ENCODE results near the gene TNFRSF11A.
A peak's percentile ranks its signal among the peaks of the same experiment; 100 is the strongest.

Gene TNFRSF11A

DNA sequence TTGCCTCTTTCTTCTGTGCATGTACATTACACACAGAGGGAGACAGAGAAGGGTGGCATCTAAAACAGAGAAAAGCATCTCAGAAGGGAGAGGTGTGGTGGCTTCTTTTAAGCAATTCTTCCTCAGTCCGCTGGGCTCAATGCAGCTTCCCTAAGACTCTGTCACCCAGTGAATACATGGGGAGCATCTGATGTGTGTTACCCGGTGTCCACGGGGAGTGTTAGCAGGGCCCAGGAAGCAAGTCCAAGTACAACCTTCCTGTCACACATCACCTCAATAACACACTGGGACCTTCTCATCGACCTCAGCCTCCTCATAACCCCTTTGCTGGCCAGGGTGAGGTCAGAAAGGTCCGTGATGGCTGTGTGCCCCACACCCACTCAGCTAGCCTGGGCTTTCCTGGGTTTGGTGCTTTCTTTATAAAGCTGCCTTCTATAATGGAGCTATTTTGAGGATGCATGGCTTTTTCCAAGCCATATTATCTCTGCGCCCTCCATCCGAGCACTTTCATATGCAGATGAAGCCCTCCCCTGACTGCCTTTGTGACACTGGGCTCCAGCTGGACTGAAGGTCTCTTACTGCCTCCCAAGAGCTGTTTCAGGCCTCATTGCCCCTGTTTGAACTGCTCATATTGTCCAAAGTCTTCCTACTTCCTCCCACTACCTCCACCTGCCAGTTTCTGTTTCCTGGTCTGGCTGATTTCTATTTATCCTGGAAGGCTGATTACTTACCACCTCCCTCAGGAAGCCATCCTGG is 21.4 kb downstream of the TNFRSF11A start:
- no peak for DNase-seq

DNA sequence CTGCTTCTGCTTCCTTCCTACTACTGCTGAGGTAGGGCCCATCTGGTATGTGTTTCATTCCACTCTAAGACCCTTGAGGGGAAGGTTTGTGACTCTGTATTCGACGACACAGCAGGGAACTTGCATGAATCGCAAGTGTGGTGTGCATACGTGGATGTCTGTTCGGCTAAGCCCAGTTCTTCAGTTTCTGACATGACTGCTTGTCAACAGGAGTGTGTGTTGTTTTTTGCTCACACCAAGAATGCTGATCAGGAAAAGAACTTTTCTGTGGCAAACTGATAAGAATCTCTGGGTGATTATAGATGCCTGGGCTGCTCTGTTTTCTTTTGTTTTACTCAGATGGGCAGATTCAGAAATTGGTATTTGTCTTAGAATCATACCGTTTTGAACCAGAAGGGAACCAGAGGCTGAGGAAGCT is 22.0 kb downstream of the TNFRSF11A start:
- DNase-seq = no peak

DNA sequence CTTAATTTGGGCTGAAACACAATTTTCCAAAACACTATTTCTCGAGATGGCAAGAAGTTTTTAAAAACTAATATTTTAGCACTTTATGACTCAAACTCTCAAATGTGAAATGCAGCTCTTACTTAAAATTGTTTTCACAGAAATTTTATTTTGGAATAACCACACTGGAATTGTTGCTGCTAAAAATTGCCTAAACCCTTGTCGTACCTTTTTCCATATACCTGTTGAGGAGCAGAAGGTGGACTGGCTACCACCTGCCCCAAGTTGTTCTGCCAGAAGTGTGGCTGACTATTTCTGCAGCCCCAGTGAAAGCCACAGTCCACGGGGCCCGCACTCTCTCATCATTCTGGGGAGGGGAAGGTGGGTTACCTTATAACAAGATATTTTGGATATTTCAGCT is 23.4 kb downstream of the TNFRSF11A start:
- no peak for DNase-seq

DNA sequence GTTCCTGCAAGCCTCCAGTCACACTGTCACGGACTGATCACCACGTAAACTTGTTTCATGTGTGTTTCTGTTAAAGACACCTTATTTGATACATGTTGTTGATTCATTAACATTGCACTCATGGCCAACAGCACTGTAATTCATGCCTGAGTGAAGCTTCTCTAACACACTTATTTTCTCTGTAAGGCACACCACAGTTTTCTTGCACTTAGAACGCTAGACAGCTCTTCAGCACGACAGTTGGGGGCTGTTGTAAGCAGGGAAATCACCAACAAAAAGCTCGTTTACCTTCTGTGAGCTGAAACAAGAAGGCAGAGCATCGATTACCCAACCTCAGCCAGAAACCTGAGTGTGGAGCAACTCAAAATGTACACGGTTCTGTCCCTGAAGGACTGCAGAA is 28.1 kb downstream of the TNFRSF11A start:
- DNase-seq = no peak

DNA sequence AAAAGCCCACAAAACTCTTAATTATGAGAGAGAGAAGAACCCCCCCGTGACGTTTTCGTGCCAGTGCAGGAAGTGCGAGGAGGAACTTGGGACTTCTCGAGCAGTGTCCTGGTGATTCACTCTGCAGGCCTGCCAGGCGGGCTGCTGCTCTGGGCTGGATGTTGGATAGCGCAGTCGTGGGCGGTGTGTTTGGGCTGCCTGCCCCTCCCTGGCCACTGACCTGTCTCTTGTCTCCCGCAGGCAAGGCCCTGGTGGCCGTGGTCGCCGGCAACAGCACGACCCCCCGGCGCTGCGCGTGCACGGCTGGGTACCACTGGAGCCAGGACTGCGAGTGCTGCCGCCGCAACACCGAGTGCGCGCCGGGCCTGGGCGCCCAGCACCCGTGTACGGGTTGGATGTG is 29.0 kb downstream of the TNFRSF11A start:
- no peak for DNase-seq

DNA sequence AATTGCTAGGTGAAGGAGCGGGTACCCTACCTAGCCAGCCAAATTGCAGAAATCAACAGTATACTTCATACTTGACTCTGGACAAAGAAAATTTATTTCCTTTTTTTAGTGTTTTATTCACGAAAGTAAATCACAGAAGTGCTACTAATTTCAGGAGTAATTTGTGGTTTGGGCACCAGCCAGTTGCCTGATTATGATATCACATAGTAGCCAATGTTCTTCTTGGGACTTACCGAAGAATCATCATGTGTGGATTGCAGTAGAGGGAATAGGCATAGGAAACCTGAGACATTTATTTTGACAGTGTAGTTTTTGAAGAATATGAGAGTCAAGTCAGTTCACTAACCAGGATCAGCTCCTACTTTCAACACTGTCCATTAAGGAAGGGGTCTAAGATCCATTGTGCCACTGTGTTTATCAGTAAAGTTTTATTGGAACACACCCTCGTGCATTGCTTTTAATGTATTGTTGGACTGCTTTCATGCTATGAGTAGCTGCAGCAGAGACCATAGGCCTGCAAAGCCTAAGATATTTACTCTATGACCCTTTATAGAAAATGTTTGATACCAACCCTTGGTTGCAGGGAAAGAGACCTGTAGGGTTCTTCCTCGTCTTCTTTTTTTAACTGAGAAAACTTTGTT is 32.1 kb downstream of the TNFRSF11A start:
- no peak for DNase-seq

DNA sequence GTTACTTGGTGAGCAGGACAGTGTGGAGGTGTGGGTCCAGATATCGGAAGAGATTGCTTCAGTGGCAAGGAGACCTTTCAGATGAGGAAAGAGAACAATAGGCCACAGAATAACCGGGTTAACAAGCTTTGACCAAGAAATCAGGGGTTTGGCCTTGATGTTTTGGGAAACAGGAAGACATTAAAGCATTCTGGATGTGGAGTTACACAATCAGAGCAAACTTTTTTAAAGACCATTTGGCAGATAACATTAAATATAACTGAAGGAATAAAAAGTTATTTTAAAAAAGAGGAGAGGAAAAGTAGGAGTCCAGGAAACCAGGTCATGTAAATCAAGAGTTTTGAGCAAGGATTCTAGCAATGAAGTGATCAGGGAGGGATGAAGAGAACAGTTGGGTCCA is 35.7 kb downstream of the TNFRSF11A start:
- no peak for DNase-seq

DNA sequence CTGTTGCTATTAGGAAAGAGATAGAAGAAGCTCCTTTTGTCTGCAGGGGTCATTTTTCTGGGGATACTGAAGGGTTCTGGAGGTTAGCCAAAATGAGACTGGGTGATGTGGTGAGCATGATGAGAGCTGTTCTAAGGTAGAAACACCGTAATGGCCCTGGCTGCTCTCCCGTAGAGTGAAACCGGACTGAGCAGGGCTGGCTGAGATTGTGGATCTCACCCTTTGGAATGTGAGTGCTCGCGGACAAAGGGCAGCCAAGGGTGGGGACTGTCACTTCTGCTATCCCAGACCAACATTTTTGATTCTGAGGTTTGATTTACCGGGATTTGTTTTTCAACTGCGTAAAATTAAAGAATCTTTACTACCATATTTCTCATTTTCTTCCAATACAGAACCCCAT is 36.2 kb downstream of the TNFRSF11A start:
- no peak for DNase-seq

DNA sequence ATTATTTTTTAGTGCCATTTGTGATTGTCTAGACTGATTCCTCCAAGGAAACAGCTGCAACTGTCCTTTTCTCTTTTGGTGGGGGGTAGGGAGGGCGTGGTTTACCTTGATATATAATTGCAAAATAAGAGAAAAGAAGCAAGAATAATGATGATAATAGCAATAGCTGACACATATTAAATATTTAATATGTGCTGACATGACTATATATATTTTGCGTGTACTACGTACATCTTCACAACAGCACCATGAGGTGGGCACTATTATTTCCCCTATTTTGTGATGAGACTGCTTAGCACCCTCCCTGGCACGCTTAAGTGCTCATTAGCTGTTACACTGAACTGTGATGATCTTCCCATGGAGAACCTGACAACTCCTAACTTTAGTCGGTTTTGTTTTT is 39.4 kb downstream of the TNFRSF11A start:
- DNase-seq = no peak

DNA sequence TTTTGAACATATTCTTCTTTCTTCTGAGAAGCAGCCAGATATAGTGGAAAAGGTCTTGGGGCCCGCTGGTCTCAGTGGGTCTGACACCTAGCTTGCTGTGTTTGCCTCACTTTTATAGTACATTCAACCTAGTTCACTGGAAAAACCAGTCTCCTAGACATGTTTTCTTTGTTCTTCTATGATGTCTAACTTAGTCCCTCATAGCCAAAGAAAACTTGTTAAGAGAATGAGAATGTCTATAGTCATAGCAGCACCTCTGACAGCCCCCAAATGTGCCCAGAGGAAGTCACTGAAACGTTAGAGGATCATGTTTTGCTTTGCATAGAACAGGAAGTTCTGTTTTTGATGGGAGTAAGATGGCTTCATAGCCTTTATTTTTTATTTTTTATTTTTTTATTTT is 40.3 kb downstream of the TNFRSF11A start:
- no peak for DNase-seq

DNA sequence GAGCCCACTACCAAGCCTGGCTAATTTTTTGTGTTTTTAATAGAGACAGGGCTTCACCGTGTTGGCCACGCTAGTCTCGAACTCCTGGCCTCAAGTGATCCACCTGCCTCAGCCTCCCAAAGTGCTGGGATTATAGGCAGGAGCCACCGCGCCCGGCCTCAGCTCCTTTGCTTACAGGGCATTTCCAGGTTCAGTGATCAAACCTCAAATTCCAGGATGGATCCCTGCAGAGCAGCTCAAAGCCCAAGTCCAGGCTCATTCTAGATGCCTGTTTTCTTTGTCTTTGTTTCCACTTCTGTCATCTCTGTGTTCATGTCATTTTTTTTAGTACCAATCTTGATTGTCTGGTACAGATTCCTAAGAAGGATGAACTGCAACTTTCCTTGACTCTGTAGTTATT is 41.9 kb downstream of the TNFRSF11A start:
- DNase-seq = no peak

DNA sequence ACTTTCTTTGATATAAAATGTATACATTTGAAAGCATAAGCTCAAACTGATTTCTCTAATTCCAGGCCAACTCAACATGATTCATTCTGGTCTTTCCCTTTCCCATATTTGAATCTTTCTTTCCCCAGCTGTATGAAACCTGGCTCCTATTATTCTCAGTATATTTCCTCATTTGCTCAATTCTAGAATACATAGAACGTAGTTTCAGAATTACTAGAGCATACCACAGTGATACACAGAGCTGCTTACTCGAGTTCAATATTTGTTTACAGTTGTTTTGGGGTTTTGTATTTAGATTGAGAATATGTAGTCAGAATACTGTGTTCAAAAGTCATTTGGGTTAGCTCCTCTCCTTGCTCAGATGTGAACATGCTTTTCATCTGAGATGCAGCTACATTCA is 43.0 kb downstream of the TNFRSF11A start:
- no peak for DNase-seq

DNA sequence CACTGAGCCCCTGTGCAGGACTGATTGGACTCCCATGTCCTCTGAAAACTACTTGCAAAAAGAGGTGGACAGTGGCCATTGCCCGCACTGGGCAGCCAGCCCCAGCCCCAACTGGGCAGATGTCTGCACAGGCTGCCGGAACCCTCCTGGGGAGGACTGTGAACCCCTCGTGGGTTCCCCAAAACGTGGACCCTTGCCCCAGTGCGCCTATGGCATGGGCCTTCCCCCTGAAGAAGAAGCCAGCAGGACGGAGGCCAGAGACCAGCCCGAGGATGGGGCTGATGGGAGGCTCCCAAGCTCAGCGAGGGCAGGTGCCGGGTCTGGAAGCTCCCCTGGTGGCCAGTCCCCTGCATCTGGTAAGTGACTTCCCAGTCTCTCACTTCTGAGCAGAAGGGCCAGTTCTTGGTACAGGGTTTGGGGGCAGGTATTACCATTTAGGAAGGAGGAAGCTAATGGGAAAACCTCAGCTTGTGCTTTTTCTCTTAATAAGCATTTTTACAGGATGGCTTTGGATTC is 44.1 kb downstream of the TNFRSF11A start:
- DNase-seq = no peak

DNA sequence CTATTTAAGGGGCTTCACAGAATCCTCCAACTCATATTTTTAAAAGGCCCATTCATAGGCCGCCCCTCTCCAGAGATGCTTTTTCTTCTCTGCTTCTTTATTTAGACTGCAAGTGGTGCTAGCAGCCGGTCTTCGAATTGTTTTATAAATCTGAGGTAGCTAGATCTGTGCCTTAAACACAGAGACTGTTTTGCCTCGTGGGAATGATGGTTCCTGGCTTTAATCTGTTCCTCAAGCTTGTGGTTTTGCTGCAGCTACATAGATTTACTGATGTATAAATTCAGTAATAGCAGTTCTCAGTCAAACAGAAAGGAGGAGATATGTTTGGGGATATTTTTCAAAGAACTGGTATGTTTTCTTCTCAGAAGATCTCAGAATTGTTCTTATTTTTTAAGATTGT is 45.3 kb downstream of the TNFRSF11A start:
- no peak for DNase-seq

DNA sequence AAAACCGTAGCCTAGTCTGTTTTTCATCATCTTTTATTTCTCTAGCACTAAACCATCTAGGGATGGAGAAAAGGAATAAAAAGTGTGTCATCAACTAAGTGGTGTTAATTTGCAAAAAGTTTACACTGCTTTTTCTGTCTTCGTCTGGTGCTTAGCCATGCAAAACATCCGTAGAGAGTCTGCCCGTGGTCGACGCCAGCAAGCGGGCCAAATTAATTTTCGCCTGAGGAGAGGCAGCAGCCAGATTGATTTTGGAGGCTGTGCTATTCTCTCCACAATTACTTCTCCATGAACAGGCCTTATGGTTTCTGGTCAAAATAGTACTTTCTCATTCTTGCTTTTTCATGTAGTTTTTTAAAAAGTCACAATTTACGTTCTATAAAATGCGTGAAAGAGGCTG is 46.3 kb downstream of the TNFRSF11A start:
- no peak for DNase-seq

DNA sequence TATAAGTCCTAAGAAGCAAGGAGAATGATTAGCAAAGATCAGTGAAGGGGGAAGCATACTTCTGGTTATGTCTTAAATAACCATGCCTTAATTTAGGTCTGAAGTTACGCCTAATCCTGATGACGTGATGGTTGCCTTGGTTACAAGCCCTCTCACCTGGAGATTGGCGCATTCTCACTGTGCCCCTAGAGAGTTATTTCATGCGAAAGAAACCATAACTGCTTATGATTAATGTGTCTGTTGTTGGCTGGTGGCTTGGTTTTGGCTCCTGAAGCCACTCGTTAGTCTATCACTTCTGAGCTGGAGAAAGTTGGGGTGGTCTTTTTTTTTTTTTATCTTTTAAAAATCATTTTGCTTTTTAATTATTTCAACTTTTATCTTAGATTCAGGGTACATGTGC is 47.0 kb downstream of the TNFRSF11A start:
- peak; percentile 48 for DNase-seq

DNA sequence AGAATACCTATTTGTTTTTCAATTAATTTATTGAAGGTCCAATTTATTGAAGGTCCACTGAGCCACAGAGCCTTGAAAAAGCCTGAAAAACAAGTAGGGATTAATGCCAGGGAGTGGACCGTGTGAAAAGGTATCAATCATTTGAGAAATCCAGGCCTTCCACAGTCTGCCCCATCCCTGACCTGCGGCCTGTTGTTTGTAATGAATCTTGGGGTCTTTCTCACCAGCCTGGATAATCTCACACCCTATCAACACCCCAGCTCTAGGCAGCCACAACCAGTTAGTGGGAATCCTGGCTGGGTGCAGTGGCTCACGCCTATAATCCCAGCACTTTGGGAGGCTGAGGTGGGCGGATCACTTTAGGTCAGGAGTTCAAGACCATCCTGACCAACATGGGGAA is 47.8 kb downstream of the TNFRSF11A start:
- DNase-seq = no peak

DNA sequence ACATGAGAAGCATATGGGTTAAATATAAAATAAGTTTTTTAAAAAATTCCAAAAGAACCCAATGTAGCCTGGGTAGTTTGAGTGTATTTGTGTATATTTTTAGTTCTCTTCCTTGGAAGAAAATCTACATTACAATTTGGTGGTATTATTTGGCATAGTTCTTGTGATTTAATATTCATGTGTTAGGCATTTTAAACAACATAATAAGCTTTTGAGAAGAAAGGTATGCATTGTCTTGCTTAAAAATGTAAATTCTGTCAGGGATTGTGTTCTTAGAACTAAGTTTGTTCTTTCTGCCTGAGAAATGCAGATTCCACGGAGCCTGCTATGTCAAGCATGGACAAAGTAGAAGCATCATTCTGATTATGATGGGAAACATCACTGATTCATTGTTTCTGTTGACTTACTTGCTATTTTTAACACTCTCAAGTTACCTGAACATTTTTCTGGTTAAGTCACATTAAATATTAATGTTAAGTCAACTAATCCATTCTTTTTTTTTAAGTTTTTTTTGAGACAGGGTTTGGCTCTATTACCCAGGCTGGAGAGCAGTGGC is 49.4 kb downstream of the TNFRSF11A start:
- no peak for DNase-seq

DNA sequence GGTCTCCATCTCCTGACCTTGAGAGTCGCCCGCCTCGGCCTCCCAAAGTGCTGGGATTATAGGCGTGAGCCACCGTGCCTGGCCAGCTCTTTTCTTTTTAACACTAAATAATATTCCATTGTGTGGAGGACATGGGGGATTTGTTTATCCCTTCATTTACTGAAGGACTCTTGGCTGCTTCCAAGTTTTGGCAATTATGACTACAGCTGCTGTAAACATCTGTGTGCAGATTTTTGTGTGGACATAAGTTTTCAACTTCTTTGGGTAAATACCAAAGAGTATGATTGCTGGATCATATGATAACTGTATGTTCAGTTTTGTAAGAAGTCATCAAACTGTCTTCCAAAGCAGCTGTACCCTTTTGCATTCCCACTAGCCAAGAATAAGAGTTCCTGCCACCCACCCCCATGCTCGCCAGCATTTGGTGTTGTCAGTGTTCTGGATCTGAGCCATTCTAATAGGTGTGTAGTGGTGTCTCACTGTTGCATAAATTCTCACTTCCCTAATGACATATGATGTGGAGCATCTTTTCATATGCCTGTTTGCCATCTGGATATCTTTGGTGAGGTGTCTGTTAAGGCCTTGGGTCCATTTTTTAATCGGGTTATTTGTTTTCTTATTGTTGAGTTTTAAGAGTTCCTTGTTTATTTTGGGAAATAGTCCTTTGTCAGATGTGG is 52.2 kb downstream of the TNFRSF11A start:
- no peak for DNase-seq

DNA sequence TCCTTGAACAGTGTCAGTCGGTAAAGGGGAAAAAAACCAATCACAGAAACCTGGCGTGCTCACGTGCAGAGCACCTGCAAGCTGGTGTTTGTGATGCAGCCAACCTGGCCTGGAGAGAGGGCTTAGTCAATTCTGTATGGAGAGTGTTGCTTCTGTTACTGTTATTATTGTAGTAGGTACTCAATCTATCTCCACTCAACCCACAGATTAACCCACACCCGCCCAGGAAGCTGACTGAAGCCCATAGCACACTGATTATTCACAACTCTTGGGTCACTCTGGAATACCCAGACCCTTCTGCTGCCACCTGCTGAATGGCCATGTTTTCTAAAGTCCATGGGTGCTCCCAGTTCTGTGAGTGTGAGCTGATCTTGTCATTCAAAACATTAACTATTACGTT is 53.9 kb downstream of the TNFRSF11A start:
- no peak for DNase-seq

DNA sequence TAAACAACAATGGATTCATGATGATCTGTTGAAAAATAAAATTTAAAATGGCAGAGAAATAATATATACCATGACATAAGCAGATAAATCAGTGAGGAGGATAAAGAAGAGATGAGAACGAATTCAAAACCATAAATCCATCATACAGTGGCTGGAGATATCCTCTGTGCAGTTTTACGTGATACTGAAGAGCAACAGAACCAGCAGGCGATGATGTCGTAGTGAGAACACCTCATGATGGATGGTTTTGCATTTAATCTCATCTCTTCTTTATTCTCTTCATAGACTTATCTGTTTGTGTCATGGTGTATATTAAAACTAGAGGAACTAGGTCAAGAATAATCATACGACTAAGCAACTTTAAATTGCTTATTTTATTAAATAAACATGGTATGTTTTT is 56.3 kb downstream of the TNFRSF11A start:
- DNase-seq = no peak

DNA sequence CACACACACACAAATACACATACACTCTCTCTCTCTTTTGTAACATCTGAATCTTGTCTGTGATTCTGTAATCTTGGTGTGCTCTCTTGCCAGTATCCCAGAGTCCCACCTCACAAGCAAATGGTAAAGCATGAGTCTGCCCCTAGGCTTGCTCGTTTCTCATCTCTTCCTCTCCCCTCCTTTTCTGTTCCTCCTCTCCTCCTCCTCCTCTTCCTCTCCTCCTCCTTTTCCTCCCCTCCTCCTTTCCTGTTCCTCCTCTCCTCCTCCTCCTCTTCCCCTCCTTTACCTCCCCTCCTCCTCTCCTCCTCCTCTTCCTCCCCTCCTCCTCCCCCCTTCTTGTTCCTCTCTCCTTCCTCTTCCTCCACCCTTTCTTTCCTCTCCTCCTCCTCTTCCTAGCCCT is 59.0 kb downstream of the TNFRSF11A start:
- DNase-seq = no peak

DNA sequence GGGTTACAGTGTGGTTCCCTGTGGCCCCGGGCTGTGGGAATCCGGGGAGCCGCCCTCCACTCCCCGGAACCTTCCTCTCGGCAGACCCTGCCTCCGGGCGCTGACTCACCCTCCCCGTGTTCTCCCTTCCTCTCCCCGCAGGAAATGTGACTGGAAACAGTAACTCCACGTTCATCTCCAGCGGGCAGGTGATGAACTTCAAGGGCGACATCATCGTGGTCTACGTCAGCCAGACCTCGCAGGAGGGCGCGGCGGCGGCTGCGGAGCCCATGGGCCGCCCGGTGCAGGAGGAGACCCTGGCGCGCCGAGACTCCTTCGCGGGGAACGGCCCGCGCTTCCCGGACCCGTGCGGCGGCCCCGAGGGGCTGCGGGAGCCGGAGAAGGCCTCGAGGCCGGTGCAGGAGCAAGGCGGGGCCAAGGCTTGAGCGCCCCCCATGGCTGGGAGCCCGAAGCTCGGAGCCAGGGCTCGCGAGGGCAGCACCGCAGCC is 59.5 kb downstream of the TNFRSF11A start:
- DNase-seq = no peak

DNA sequence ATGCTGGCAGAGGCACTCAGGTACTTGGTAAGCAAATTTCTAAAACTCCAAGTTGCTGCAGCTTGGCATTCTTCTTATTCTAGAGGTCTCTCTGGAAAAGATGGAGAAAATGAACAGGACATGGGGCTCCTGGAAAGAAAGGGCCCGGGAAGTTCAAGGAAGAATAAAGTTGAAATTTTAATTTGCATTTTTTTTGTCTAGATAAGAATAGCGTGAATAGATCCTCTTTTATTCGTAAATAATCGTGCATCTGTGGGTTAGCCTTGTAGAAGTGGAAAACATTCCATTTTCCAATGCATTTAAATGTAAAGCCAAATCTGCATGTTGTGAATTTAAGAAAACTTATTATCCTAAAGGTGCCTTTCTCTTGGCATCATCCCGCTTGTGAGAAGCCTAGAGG is 61.0 kb downstream of the TNFRSF11A start:
- DNase-seq = no peak

Data from NCI-H2171 (cell line).